Liver (tissue), 9 donors: Measurements from ENCODE around the gene SREBF1. TPM values are rescaled to one million over a fixed set of nuclear protein-coding genes. Genes with fewer than 3 reads are reported as not detected.

Source experiments
- DNase-seq: peaks from one replicate; pipeline ENCODE4 v3.0.0-alpha.2; 2017; ENCODE audit warnings: low spot score
- H3K27ac ChIP-seq, 2 donors: one replicate each; pipeline ENCODE4 v1.7.0; 2013; ENCODE audit warnings: inconsistent platforms in 2 of 2, low read length in 2 of 2, control low read depth in 1 of 2, low read depth in 1 of 2, mild to moderate bottlenecking in 1 of 2
- H3K27me3 ChIP-seq, 4 donors: one replicate each; pipeline versions ENCODE4 v1.6.1 to v1.7.0; 2013; ENCODE audit warnings: low read length in 3 of 4, inconsistent platforms in 1 of 4, mild to moderate bottlenecking in 1 of 4, moderate library complexity in 1 of 4; ENCODE audit not compliant: control insufficient read depth in 4 of 4, insufficient read depth in 4 of 4
- H3K36me3 ChIP-seq, 4 donors: one replicate each; pipeline versions ENCODE4 v1.6.1 to v1.7.0; 2013; ENCODE audit warnings: low read length in 3 of 4, mild to moderate bottlenecking in 3 of 4, low read depth in 1 of 4, moderate library complexity in 1 of 4; ENCODE audit not compliant: control insufficient read depth in 4 of 4, insufficient read depth in 3 of 4
- H3K4me1 ChIP-seq, 4 donors: one replicate each; pipeline versions ENCODE4 v1.6.1 to v1.7.0; 2013; ENCODE audit warnings: low read length in 3 of 4, mild to moderate bottlenecking in 3 of 4, moderate library complexity in 1 of 4; ENCODE audit not compliant: control insufficient read depth in 4 of 4, insufficient read depth in 4 of 4
- H3K4me3 ChIP-seq, 3 donors: one replicate each; pipeline versions ENCODE4 v1.6.1 to v1.7.0; 2013; ENCODE audit warnings: low read length in 3 of 3, control low read depth in 1 of 3, low read depth in 1 of 3, mild to moderate bottlenecking in 1 of 3
- H3K9ac ChIP-seq, 2 donors: one replicate each; pipeline ENCODE4 v1.7.0; 2013; ENCODE audit warnings: low read length in 2 of 2, mild to moderate bottlenecking in 2 of 2, moderate library complexity in 2 of 2, control low read depth in 1 of 2, low read depth in 1 of 2
- H3K9me3 ChIP-seq, 4 donors: one replicate each; pipeline versions ENCODE4 v1.6.1 to v1.7.0; 2013; ENCODE audit warnings: low read length in 3 of 4; ENCODE audit not compliant: control insufficient read depth in 4 of 4
- ATF3 ChIP-seq: IDR thresholded peaks from 2 replicates; pipeline ENCODE4 v1.6.1; 2016; ENCODE audit warnings: antibody characterized with exemption
- CTCF ChIP-seq: fragments of 150-350 bp; IDR thresholded peaks from 2 replicates; pipeline ENCODE4 v1.5.1; 2017; ENCODE audit warnings: improper control_type of control experiment, low read depth, low read length; ENCODE audit not compliant: missing input control
- EGR1 ChIP-seq, 2 donors: IDR thresholded peaks; 2 replicates each; pipeline ENCODE4 v1.6.1; 2016 to 2018; ENCODE audit warnings: antibody characterized with exemption in 2 of 2, low read depth in 2 of 2
- FOXA1 ChIP-seq: IDR thresholded peaks from 2 replicates; pipeline ENCODE4 v1.6.1; 2016; ENCODE audit warnings: antibody characterized with exemption
- GABPA ChIP-seq, 2 donors: IDR thresholded peaks in 1 of 2; conservative IDR thresholded peaks in 1 of 2; 2 replicates each; pipeline ENCODE4 v1.6.1; 2016; ENCODE audit warnings: antibody characterized with exemption in 2 of 2, mild to moderate bottlenecking in 1 of 2, moderate library complexity in 1 of 2
- HNF4A ChIP-seq, 2 donors: conservative IDR thresholded peaks; 2 replicates each; pipeline ENCODE4 v1.6.1; 2016; ENCODE audit warnings: antibody characterized with exemption in 2 of 2, mild to moderate bottlenecking in 2 of 2
- HNF4G ChIP-seq: IDR thresholded peaks from 2 replicates; pipeline ENCODE4 v1.6.1; 2016; ENCODE audit warnings: antibody characterized with exemption
- JUND ChIP-seq, 2 donors: IDR thresholded peaks; 2 replicates each; pipeline ENCODE4 v1.6.1; 2016; ENCODE audit warnings: antibody characterized with exemption in 2 of 2
- MAX ChIP-seq: IDR thresholded peaks from 2 replicates; pipeline ENCODE4 v1.6.1; 2016; ENCODE audit warnings: antibody characterized with exemption
- NR2F2 ChIP-seq: IDR thresholded peaks from 2 replicates; pipeline ENCODE4 v1.6.1; 2016; ENCODE audit warnings: antibody characterized with exemption
- RAD21 ChIP-seq, 2 donors: IDR thresholded peaks; 2 replicates each; pipeline ENCODE4 v1.6.1; 2016; ENCODE audit warnings: antibody characterized with exemption in 2 of 2, mild to moderate bottlenecking in 2 of 2
- REST ChIP-seq: IDR thresholded peaks from 2 replicates; pipeline ENCODE4 v1.6.1; 2016; ENCODE audit warnings: antibody characterized with exemption, mild to moderate bottlenecking
- RXRA ChIP-seq, 2 donors: IDR thresholded peaks; 2 replicates each; pipeline ENCODE4 v1.6.1; 2017 to 2018; ENCODE audit warnings: antibody characterized with exemption in 2 of 2, mild to moderate bottlenecking in 1 of 2
- SP1 ChIP-seq: IDR thresholded peaks from 2 replicates; pipeline ENCODE4 v1.6.1; 2018; ENCODE audit warnings: antibody characterized with exemption, mild to moderate bottlenecking
- TAF1 ChIP-seq: conservative IDR thresholded peaks from 2 replicates; pipeline ENCODE4 v1.6.1; 2016; ENCODE audit warnings: antibody characterized with exemption, mild to moderate bottlenecking
- YY1 ChIP-seq: IDR thresholded peaks from 2 replicates; pipeline ENCODE4 v1.6.1; 2016; ENCODE audit warnings: antibody characterized with exemption, mild to moderate bottlenecking
- ZBTB33 ChIP-seq: IDR thresholded peaks from 2 replicates; pipeline ENCODE4 v1.6.1; 2016; ENCODE audit warnings: antibody characterized with exemption
- WGBS: extraction: QIAGEN DNeasy Blood & Tissue Kit; methylation state at CpG from one replicate; pipeline ENCODE4 v1.1.7; 2013; 5-methylcytosine and 5-hydroxymethylcytosine counted together
- polyA plus RNA-seq, 2 donors: library from polyadenylated mRNA; stranded (reverse) in 1 of 2; unstranded in 1 of 2; fragments of 200-250 nt in 1 of 2; fragments of >200 nt in 1 of 2; fragmentation: Nextera tagmentation in 1 of 2; extraction: Ambion mirVana in 1 of 2; gene quantifications; one replicate each; pipeline versions ENCODE4 v1.2.1 to v1.2.3, GENCODE V29; 2013 to 2015
- total RNA-seq, 2 donors: library from RNA; depleted of rRNA; stranded (reverse); fragments of >200 nt; gene quantifications; one replicate each; pipeline ENCODE4 v1.2.3, GENCODE V29; 2014
- donor health status: healthy.
- donor health status: healthy.
- donor health status: healthy.
- donor health status: healthy.
- donor health status: healthy.

The SREBF1 gene
- total and polyA plus RNA-seq, 4 donors: 66.8 to 133 (median 101) TPM

- DNase-seq: no peak
- WGBS: 98% methylated on average over 3 of the region's 3 CpGs
- H3K36me3 ChIP-seq: peaks cover 2 to 29% (median 10%) of the 10 kb centered on the region in 4 donors
- peaks cover 0 to 2% (median 1%) of the 10 kb centered on the region in 4 donors for H3K4me1 ChIP-seq
- no peak overlapping the region for H3K9ac ChIP-seq
- no peaks in the 10 kb centered on the region for H3K9me3 ChIP-seq
- H3K27ac ChIP-seq: no peak overlapping the region
- TF ChIP-seq GABPA (IDR thresholded peaks at IDR 0.05 in 1 of 2, conservative IDR thresholded peaks at IDR 0.05 in 1 of 2) (no peak), TAF1 (no peak), FOXA1 (no peak), ATF3 (no peak), REST (no peak), RXRA (IDR thresholded peaks at IDR 0.05) (no peak), JUND (IDR thresholded peaks at IDR 0.05) (no peak), MAX (no peak), SP1 (no peak)
- H3K4me3 ChIP-seq: no peak overlapping the region
- H3K27me3 ChIP-seq: no peaks in the 10 kb centered on the region
These were observed 47.0 kb upstream of the SREBF1 start for GRCh38 chr17:17883801-17884200.

GRCh38 chr17:17882082-17882581 lies 45.3 kb upstream of the SREBF1 start:
- DNase-seq: no peak
- Histone ChIP-seq H3K9me3 (no peaks in the 10 kb centered on the region), H3K4me1 (peaks cover 6 to 18% (median 17%) of the 10 kb centered on the region in 4 donors), H3K9ac (no peak overlapping the region), H3K4me3 (no peak overlapping the region), H3K27me3 (no peaks in the 10 kb centered on the region), H3K27ac (no peak overlapping the region), H3K36me3 (peaks cover 2 to 29% (median 10%) of the 10 kb centered on the region in 4 donors)
- TF ChIP-seq FOXA1 (no peak), ATF3 (no peak), YY1 (no peak), NR2F2 (no peak), HNF4A (conservative IDR thresholded peaks at IDR 0.05) (no peak), CTCF (no peak), GABPA (IDR thresholded peaks at IDR 0.05 in 1 of 2, conservative IDR thresholded peaks at IDR 0.05 in 1 of 2) (no peak), JUND (IDR thresholded peaks at IDR 0.05) (no peak), TAF1 (no peak), EGR1 (IDR thresholded peaks at IDR 0.05; ENCODE audit: low read depth in 2 of 2) (no peak), MAX (no peak), ZBTB33 (no peak), SP1 (no peak), HNF4G (no peak), RXRA (IDR thresholded peaks at IDR 0.05) (no peak), RAD21 (IDR thresholded peaks at IDR 0.05) (no peak), REST (no peak)
- 92% methylated on average over 8 of the region's 8 CpGs for WGBS
